Neuron (in vitro differentiated cells): Measurements from ENCODE around the gene PPP6R2.

Experiments used
- H2AFZ ChIP-seq: one replicate; pipeline ENCODE4 v1.6.1; 2013; ENCODE audit warnings: low read depth, mild to moderate bottlenecking, inconsistent platforms, low read length, moderate library complexity
- H3K27me3 ChIP-seq: one replicate; pipeline ENCODE4 v1.6.1; 2013; ENCODE audit warnings: low read length; ENCODE audit not compliant: insufficient read depth
- H3K36me3 ChIP-seq: one replicate; pipeline ENCODE4 v1.6.1; 2013; ENCODE audit warnings: low read length; ENCODE audit not compliant: insufficient read depth
- H3K4me1 ChIP-seq: one replicate; pipeline ENCODE4 v1.6.1; 2013; ENCODE audit warnings: low read length; ENCODE audit not compliant: insufficient read depth
- H3K4me3 ChIP-seq: 2 replicates; pipeline ENCODE4 v1.5.1; 2013; ENCODE audit warnings: mild to moderate bottlenecking, low read length, moderate library complexity
- H3K9me3 ChIP-seq: one replicate; pipeline ENCODE4 v1.6.1; 2013; ENCODE audit warnings: low read length

The PPP6R2 gene

DNA sequence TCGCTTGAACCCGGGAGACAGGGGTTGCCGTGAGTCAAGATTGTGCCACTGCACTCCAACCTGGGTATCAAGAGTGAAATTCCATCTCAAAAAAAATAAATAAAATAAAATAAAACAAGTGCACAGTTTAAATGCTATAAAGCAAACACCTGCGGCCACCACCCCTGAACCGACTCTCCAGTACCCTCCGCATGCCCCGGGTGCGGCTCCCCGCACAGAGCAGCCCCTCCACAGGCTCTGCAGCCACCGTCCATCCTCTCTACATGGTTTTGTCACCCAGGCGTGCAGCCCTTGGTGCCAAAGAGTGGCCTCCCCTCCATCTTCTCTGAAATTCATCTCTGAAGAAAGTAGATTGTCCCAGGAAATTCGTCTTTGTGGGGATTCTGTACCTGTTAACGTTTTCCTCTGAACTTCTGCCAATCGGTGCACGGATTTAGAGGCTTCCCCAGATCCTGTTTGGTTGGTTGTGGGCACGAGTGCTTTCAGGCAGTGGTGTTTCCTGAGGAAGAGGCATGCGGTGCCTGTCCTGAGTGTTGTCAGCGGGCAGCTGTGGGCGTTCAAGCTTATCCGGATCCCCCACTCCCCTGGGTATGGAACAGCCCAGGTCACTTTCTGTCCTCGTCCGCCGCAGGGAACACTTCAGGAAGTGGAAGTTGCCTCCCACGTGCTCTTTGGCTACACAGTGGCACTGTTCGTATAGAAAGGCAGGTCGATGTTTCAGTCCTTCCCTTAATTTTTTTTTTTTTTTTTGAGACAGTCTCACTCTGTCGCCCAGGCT lies 147.6 kb downstream of the PPP6R2 start:
- Histone ChIP-seq H2AFZ (no peak overlapping the region), H3K4me1 (no peaks in the 10 kb centered on the region), H3K27me3 (peaks cover 11% of the 10 kb centered on the region), H3K9me3 (no peaks in the 10 kb centered on the region), H3K36me3 (no peaks in the 10 kb centered on the region), H3K4me3 (no peak overlapping the region)
